ENCODE measurements around the gene KATNB1. TPM values are rescaled to one million over a fixed set of nuclear protein-coding genes. Genes with fewer than 3 reads are reported as not detected.

KATNB1 gene
- total RNA-seq, 1 experiment from 2014 or later = 8.1 TPM

- in situ Hi-C loops (cut with HindIII; ENCODE audit: low pct_unique_long_range_greater_than_20kb, low sequenced_read_pairs) = no loop called here
- DNase-seq (ENCODE audit: low read depth, low spot score) (no peak), ATAC-seq (no peak)
- H3K9me3 ChIP-seq (ENCODE audit: control insufficient read depth, insufficient read depth, low read depth, low read length) = no peaks in the 10 kb centered on the region
- no peaks in the 10 kb centered on the region for H3K4me1 ChIP-seq (ENCODE audit: control insufficient read depth, insufficient read depth, low read length)
- ChIA-PET POLR2A (no interaction called here), CTCF (no interaction called here)
- TF ChIP-seq POLR2AphosphoS5 (IDR thresholded peaks at IDR 0.05; ENCODE audit: low read depth, low read length) (no peak), CTCF (IDR thresholded peaks at IDR 0.05) (no peak), REST (IDR thresholded peaks at IDR 0.05; ENCODE audit: insufficient read depth in 1 of 2, low read depth in 2 of 2, low read length in 1 of 2) (no peak), SIN3A (IDR thresholded peaks at IDR 0.05; ENCODE audit: borderline replicate concordance, insufficient read depth, low read depth, low read length) (no peak), TCF7L2 (IDR thresholded peaks at IDR 0.05; ENCODE audit: low read depth, low read length) (no peak)
- no TSS peak for BruUV-seq (replicated peaks)
- intact Hi-C loops (cut with micrococcal nuclease; ENCODE audit: unreplicated experiment) = no loop called here
- H3K4me3 ChIP-seq (ENCODE audit: low read depth in 2 of 2, low read length in 2 of 2) = no peak overlapping the region
- no peaks in the 10 kb centered on the region for H3K27me3 ChIP-seq (ENCODE audit: control insufficient read depth, insufficient read depth, low read length)
- H3K27ac ChIP-seq (ENCODE audit: low read length) = no peak overlapping the region
- no peaks in the 10 kb centered on the region for H3K36me3 ChIP-seq (ENCODE audit: control insufficient read depth, insufficient read depth, low read length)
Measured at GRCh38 chr16:57747496-57747895, 11.9 kb downstream of the KATNB1 start.

GRCh38 chr16:57747996-57748395 lies 12.4 kb downstream of the KATNB1 start:
- ChIA-PET POLR2A (no interaction called here), CTCF (no interaction called here)
- Histone ChIP-seq H3K9me3 (ENCODE audit: control insufficient read depth, insufficient read depth, low read depth, low read length) (no peaks in the 10 kb centered on the region), H3K27me3 (ENCODE audit: control insufficient read depth, insufficient read depth, low read length) (no peaks in the 10 kb centered on the region), H3K27ac (ENCODE audit: low read length) (no peak overlapping the region), H3K4me1 (ENCODE audit: control insufficient read depth, insufficient read depth, low read length) (no peaks in the 10 kb centered on the region), H3K36me3 (ENCODE audit: control insufficient read depth, insufficient read depth, low read length) (no peaks in the 10 kb centered on the region), H3K4me3 (ENCODE audit: low read depth in 2 of 2, low read length in 2 of 2) (no peak overlapping the region)
- no peak for TF ChIP-seq TCF7L2 (IDR thresholded peaks at IDR 0.05; ENCODE audit: low read depth, low read length)
- no TSS peak for BruUV-seq (replicated peaks)
- DNase-seq (ENCODE audit: low read depth, low spot score) = no peak
- intact Hi-C loops (cut with micrococcal nuclease; ENCODE audit: unreplicated experiment) = no loop called here
- no peak for ATAC-seq
- in situ Hi-C loops (cut with HindIII; ENCODE audit: low pct_unique_long_range_greater_than_20kb, low sequenced_read_pairs) = no loop called here

GRCh38 chr16:57748596-57748995 lies 13.0 kb downstream of the KATNB1 start:
- in situ Hi-C loops (cut with HindIII; ENCODE audit: low pct_unique_long_range_greater_than_20kb, low sequenced_read_pairs) = no loop called here
- Histone ChIP-seq H3K9me3 (ENCODE audit: control insufficient read depth, insufficient read depth, low read depth, low read length) (no peaks in the 10 kb centered on the region), H3K27ac (ENCODE audit: low read length) (no peak overlapping the region), H3K36me3 (ENCODE audit: control insufficient read depth, insufficient read depth, low read length) (no peaks in the 10 kb centered on the region), H3K27me3 (ENCODE audit: control insufficient read depth, insufficient read depth, low read length) (no peaks in the 10 kb centered on the region), H3K4me1 (ENCODE audit: control insufficient read depth, insufficient read depth, low read length) (no peaks in the 10 kb centered on the region), H3K4me3 (ENCODE audit: low read depth in 2 of 2, low read length in 2 of 2) (no peak overlapping the region)
- BruUV-seq (replicated peaks) = no TSS peak
- intact Hi-C loops (cut with micrococcal nuclease; ENCODE audit: unreplicated experiment) = no loop called here
- ChIA-PET CTCF (no interaction called here), POLR2A (no interaction called here)
- TF ChIP-seq TCF7L2 (IDR thresholded peaks at IDR 0.05; ENCODE audit: low read depth, low read length) (no peak), SIN3A (IDR thresholded peaks at IDR 0.05; ENCODE audit: borderline replicate concordance, insufficient read depth, low read depth, low read length) (no peak), REST (IDR thresholded peaks at IDR 0.05; ENCODE audit: insufficient read depth in 1 of 2, low read depth in 2 of 2, low read length in 1 of 2) (no peak), CTCF (IDR thresholded peaks at IDR 0.05) (no peak), POLR2AphosphoS5 (IDR thresholded peaks at IDR 0.05; ENCODE audit: low read depth, low read length) (no peak)
- DNase-seq (ENCODE audit: low read depth, low spot score) (no peak), ATAC-seq (no peak)
